Tibial artery (tissue), 4 donors: ENCODE measurements around the gene TMOD3.

Source experiments
- DNase-seq, 2 donors: peaks; one replicate each; pipeline ENCODE4 v3.0.0-alpha.2; 2019
- H3K27ac ChIP-seq, 2 donors: fragments of 200-600 bp; sonication (generic) in 1 of 2; 1 replicate in 1 of 2; 2 replicates in 1 of 2; pipeline ENCODE4 v1.5.1; 2018 to 2019; ENCODE audit warnings: mild to moderate bottlenecking in 1 of 2
- H3K27me3 ChIP-seq, 2 donors: fragments of 200-600 bp; sonication (generic) in 1 of 2; one replicate each; pipeline versions ENCODE4 v1.5.1 to v1.6.0; 2016 to 2019
- H3K36me3 ChIP-seq, 3 donors: fragments of 200-600 bp; sonication (generic) in 2 of 3; one replicate each; pipeline ENCODE4 v1.5.1; 2016 to 2019; ENCODE audit warnings: mild to moderate bottlenecking in 2 of 3
- H3K4me1 ChIP-seq, 4 donors: fragments of 200-600 bp; sonication (generic) in 2 of 4; 1 replicate in 3 of 4; 2 replicates in 1 of 4; pipeline ENCODE4 v1.5.1; 2016 to 2019
- H3K4me3 ChIP-seq, 2 donors: fragments of 200-600 bp; sonication (generic) in 1 of 2; 1 replicate in 1 of 2; 2 replicates in 1 of 2; pipeline ENCODE4 v1.5.1; 2018 to 2019; ENCODE audit warnings: mild to moderate bottlenecking in 2 of 2
- H3K9me3 ChIP-seq, 3 donors: fragments of 200-600 bp; sonication (generic) in 1 of 3; one replicate each; pipeline ENCODE4 v1.5.1; 2016 to 2019
- CTCF ChIP-seq, 2 experiments: fragments of 200-600 bp in 1 of 2; fragments of 450-650 bp in 1 of 2; IDR thresholded peaks; one replicate each; pipeline ENCODE4 v1.5.1; 2017 to 2019; ENCODE audit warnings: antibody characterized with exemption in 2 of 2, mild to moderate bottlenecking in 1 of 2, moderate library complexity in 1 of 2
- intact Hi-C: fragments of 100-400 bp; cut with DNase I; formaldehyde crosslinking; loops from one replicate; pipeline ENCODE4 v1.15.0; 2023; ENCODE audit warnings: low total_unique reads

Gene TMOD3

GRCh38 chr15:51924156-51925068 is 95.0 kb downstream of the TMOD3 start:
- no peak overlapping the region for H3K4me3 ChIP-seq
- H3K9me3 ChIP-seq: no peaks in the 10 kb centered on the region
- no peak for DNase-seq
- intact Hi-C loops: no loop called here
- H3K27ac ChIP-seq: no peak overlapping the region
- H3K4me1 ChIP-seq: no peaks in the 10 kb centered on the region
- H3K27me3 ChIP-seq: no peaks in the 10 kb centered on the region
- TF ChIP-seq CTCF (IDR thresholded peaks at IDR 0.05): no peak
- peaks cover 12 to 74% (median 42%) of the 10 kb centered on the region in 3 donors for H3K36me3 ChIP-seq

- Histone ChIP-seq H3K36me3 (peaks cover 12 to 62% (median 38%) of the 10 kb centered on the region in 3 donors), H3K27ac (no peak overlapping the region), H3K27me3 (no peaks in the 10 kb centered on the region), H3K4me3 (no peak overlapping the region), H3K4me1 (no peaks in the 10 kb centered on the region), H3K9me3 (no peaks in the 10 kb centered on the region)
- no peak for TF ChIP-seq CTCF (IDR thresholded peaks at IDR 0.05)
- intact Hi-C loops: no loop called here
- no peak for DNase-seq
Measured at GRCh38 chr15:51926809-51927208, 97.4 kb downstream of the TMOD3 start.

GRCh38 chr15:51931016-51931415 is 101.6 kb downstream of the TMOD3 start:
- H3K4me3 ChIP-seq: no peak overlapping the region
- intact Hi-C loops: no loop called here
- H3K27me3 ChIP-seq: no peaks in the 10 kb centered on the region
- peaks cover 0 to 30% (median 7%) of the 10 kb centered on the region in 3 donors for H3K36me3 ChIP-seq
- TF ChIP-seq CTCF (IDR thresholded peaks at IDR 0.05): no peak
- H3K9me3 ChIP-seq: no peaks in the 10 kb centered on the region
- no peak overlapping the region for H3K27ac ChIP-seq
- H3K4me1 ChIP-seq: no peaks in the 10 kb centered on the region
- DNase-seq: no peak

GRCh38 chr15:51931638-51932037 is 102.2 kb downstream of the TMOD3 start:
- Histone ChIP-seq H3K27ac (no peak overlapping the region), H3K36me3 (peaks cover 0 to 29% (median 12%) of the 10 kb centered on the region in 3 donors), H3K9me3 (no peaks in the 10 kb centered on the region), H3K27me3 (no peaks in the 10 kb centered on the region), H3K4me1 (no peaks in the 10 kb centered on the region), H3K4me3 (no peak overlapping the region)
- DNase-seq: no peak
- TF ChIP-seq CTCF (IDR thresholded peaks at IDR 0.05): no peak
- intact Hi-C loops: no loop called here

- intact Hi-C loops: no loop called here
- no peaks in the 10 kb centered on the region for H3K4me1 ChIP-seq
- no peak overlapping the region for H3K4me3 ChIP-seq
- no peaks in the 10 kb centered on the region for H3K27me3 ChIP-seq
- no peak for DNase-seq
- TF ChIP-seq CTCF (IDR thresholded peaks at IDR 0.05): no peak
- H3K36me3 ChIP-seq: peaks cover 0 to 29% (median 12%) of the 10 kb centered on the region in 3 donors
- no peaks in the 10 kb centered on the region for H3K9me3 ChIP-seq
- H3K27ac ChIP-seq: no peak overlapping the region
Measured at GRCh38 chr15:51932161-51932560, 102.7 kb downstream of the TMOD3 start.
